ENCODE results near the gene PLEKHO2. TPM values are rescaled to one million over a fixed set of nuclear protein-coding genes. Genes with fewer than 3 reads are reported as not detected.

The PLEKHO2 gene
- polyA plus RNA-seq, 4 donors = 16.5 to 20.5 (median 17.7) TPM

- peak; percentile 95 to 98 (median 96) for DNase-seq (ENCODE audit: low read depth in 4 of 4, low spot score in 3 of 4)
These were observed 16.1 kb upstream of the PLEKHO2 start, which contains the start of gene PIF1 for GRCh38 chr15:64825431-64826294. Gene PIF1 (minus strand): TSS chr15:64825647. CDS start chr15:64824335, 1,312 bp downstream.

- no peak for DNase-seq (ENCODE audit: low read depth in 4 of 4, low spot score in 3 of 4)
These were observed 12.7 kb upstream of the PLEKHO2 start for GRCh38 chr15:64828985-64829384.

GRCh38 chr15:64833690-64834089 lies 8.0 kb upstream of the PLEKHO2 start:
- no peak for DNase-seq (ENCODE audit: low read depth in 4 of 4, low spot score in 3 of 4)

GRCh38 chr15:64836023-64836536 lies 5.6 kb upstream of the PLEKHO2 start:
- DNase-seq (ENCODE audit: low read depth in 4 of 4, low spot score in 3 of 4) = no peak

- DNase-seq (ENCODE audit: low read depth in 4 of 4, low spot score in 3 of 4) = no peak
These were observed 4.2 kb upstream of the PLEKHO2 start for GRCh38 chr15:64837502-64837901.

GRCh38 chr15:64841060-64841343 lies 713 bp upstream of the PLEKHO2 start:
- no peak for DNase-seq (ENCODE audit: low read depth in 4 of 4, low spot score in 3 of 4)

GRCh38 chr15:64842096-64842939 lies 603 bp downstream of the PLEKHO2 start:
- no peak for DNase-seq (ENCODE audit: low read depth in 4 of 4, low spot score in 3 of 4)

- no peak for DNase-seq (ENCODE audit: low read depth in 4 of 4, low spot score in 3 of 4)
These were observed 1.4 kb downstream of the PLEKHO2 start for GRCh38 chr15:64842986-64843561.

- no peak for DNase-seq (ENCODE audit: low read depth in 4 of 4, low spot score in 3 of 4)
These were observed 2.3 kb downstream of the PLEKHO2 start for GRCh38 chr15:64843991-64844390.

- no peak for DNase-seq (ENCODE audit: low read depth in 4 of 4, low spot score in 3 of 4)
These were observed 2.9 kb downstream of the PLEKHO2 start for GRCh38 chr15:64844576-64845145.

- no peak for DNase-seq (ENCODE audit: low read depth in 4 of 4, low spot score in 3 of 4)
These were observed 3.5 kb downstream of the PLEKHO2 start for GRCh38 chr15:64845183-64845611.

GRCh38 chr15:64845831-64846595 lies 4.3 kb downstream of the PLEKHO2 start:
- no peak for DNase-seq (ENCODE audit: low read depth in 4 of 4, low spot score in 3 of 4)

GRCh38 chr15:64847016-64847415 lies 5.3 kb downstream of the PLEKHO2 start:
- no peak for DNase-seq (ENCODE audit: low read depth in 4 of 4, low spot score in 3 of 4)

GRCh38 chr15:64847448-64847847 lies 5.7 kb downstream of the PLEKHO2 start:
- DNase-seq (ENCODE audit: low read depth in 4 of 4, low spot score in 3 of 4) = no peak

GRCh38 chr15:64847876-64848716 lies 6.4 kb downstream of the PLEKHO2 start:
- DNase-seq (ENCODE audit: low read depth in 4 of 4, low spot score in 3 of 4) = no peak

- DNase-seq (ENCODE audit: low read depth in 4 of 4, low spot score in 3 of 4) = no peak
These were observed 9.2 kb downstream of the PLEKHO2 start for GRCh38 chr15:64850778-64851502.

- DNase-seq (ENCODE audit: low read depth in 4 of 4, low spot score in 3 of 4) = no peak
These were observed 9.8 kb downstream of the PLEKHO2 start for GRCh38 chr15:64851503-64851840.

- DNase-seq (ENCODE audit: low read depth in 4 of 4, low spot score in 3 of 4) = no peak
These were observed 12.3 kb downstream of the PLEKHO2 start for GRCh38 chr15:64854041-64854440.

- DNase-seq (ENCODE audit: low read depth in 4 of 4, low spot score in 3 of 4) = no peak
These were observed 12.8 kb downstream of the PLEKHO2 start for GRCh38 chr15:64854526-64854925.
